ENCODE results near the gene ACSF3.

The ACSF3 gene

GRCh38 chr16:89194340-89195311 lies 101.0 kb downstream of the ACSF3 start:
- Histone ChIP-seq H3K36me3 (ENCODE audit: control insufficient read depth in 2 of 2, insufficient read depth in 1 of 2, low read length in 2 of 2) (no peaks in the 10 kb centered on the region), H3K27ac (ENCODE audit: extremely low read depth, low read depth, low read length) (no peak overlapping the region), H3K4me1 (ENCODE audit: control insufficient read depth, insufficient read depth, low read length) (no peaks in the 10 kb centered on the region), H3K4me3 (ENCODE audit: low read depth, low read length) (no peak overlapping the region), H3K9me3 (ENCODE audit: control insufficient read depth, insufficient read depth, low read depth, low read length) (no peaks in the 10 kb centered on the region)
- ChIA-PET POLR2A (no interaction called here), CTCF (interaction anchor here (1.1 kb wide), 1 partner anchor 27 kb away, joined by 3 read pairs; no protein-coding TSS in a partner anchor)
- TF ChIP-seq ZFHX2 (tag by site-specific recombination; conservative IDR thresholded peaks at IDR 0.05) (0 out of 2 replicates have a peak, but pooled peaks have one; percentile 15), ZNF2 (tag by site-specific recombination; IDR thresholded peaks at IDR 0.05) (no peak)

GRCh38 chr16:89195521-89196171 lies 102.0 kb downstream of the ACSF3 start:
- no peaks in the 10 kb centered on the region for H3K9me3 ChIP-seq (ENCODE audit: control insufficient read depth, insufficient read depth, low read depth, low read length)
- H3K36me3 ChIP-seq (ENCODE audit: control insufficient read depth in 2 of 2, insufficient read depth in 1 of 2, low read length in 2 of 2) = no peaks in the 10 kb centered on the region
- H3K4me1 ChIP-seq (ENCODE audit: control insufficient read depth, insufficient read depth, low read length) = no peaks in the 10 kb centered on the region
- H3K4me3 ChIP-seq (ENCODE audit: low read depth, low read length) = no peak overlapping the region
- H3K27ac ChIP-seq (ENCODE audit: extremely low read depth, low read depth, low read length) = no peak overlapping the region
- ChIA-PET CTCF (no interaction called here), POLR2A (no interaction called here)
- TF ChIP-seq ZIC2 (tag by site-specific recombination; IDR thresholded peaks at IDR 0.05) = peak; percentile 79
- no peak for TF ChIP-seq ZNF76 (tag by site-specific recombination; IDR thresholded peaks at IDR 0.05; ENCODE audit: borderline replicate concordance, low read depth)

GRCh38 chr16:89197033-89197632 lies 103.5 kb downstream of the ACSF3 start:
- POLR2A ChIA-PET = no interaction called here

GRCh38 chr16:89197633-89198416 lies 104.2 kb downstream of the ACSF3 start:
- Histone ChIP-seq H3K27ac (ENCODE audit: extremely low read depth, low read depth, low read length) (no peak overlapping the region), H3K9me3 (ENCODE audit: control insufficient read depth, insufficient read depth, low read depth, low read length) (no peaks in the 10 kb centered on the region), H3K36me3 (ENCODE audit: control insufficient read depth in 2 of 2, insufficient read depth in 1 of 2, low read length in 2 of 2) (no peaks in the 10 kb centered on the region), H3K4me1 (ENCODE audit: control insufficient read depth, insufficient read depth, low read length) (no peaks in the 10 kb centered on the region), H3K4me3 (ENCODE audit: low read depth, low read length) (no peak overlapping the region)
- CTCF ChIA-PET = interaction anchor here (0.6 kb wide), 4 partner anchors 31 to 491 kb away, joined by 3 read pairs; no protein-coding TSS in a partner anchor
- POLR2A ChIA-PET = interaction anchor here (0.6 to 0.9 kb wide), 2 partner anchors 298 to 340 kb away, joined by 3 to 5 read pairs; no protein-coding TSS in a partner anchor
- 0 out of 2 replicates have a peak, but pooled peaks have one; percentile 16 for TF ChIP-seq GLIS2 (tag by site-specific recombination; IDR thresholded peaks at IDR 0.05)
- no peak for TF ChIP-seq TCF7L2 (IDR thresholded peaks at IDR 0.05; ENCODE audit: borderline replicate concordance, low read depth, low read length)
- TF ChIP-seq ZNF112 (tag by site-specific recombination; IDR thresholded peaks at IDR 0.05) = no peak
- TF ChIP-seq ZNF560 (tag by site-specific recombination; IDR thresholded peaks at IDR 0.05; ENCODE audit: borderline replicate concordance) = no peak
- TF ChIP-seq MYNN (tag by site-specific recombination; IDR thresholded peaks at IDR 0.05; ENCODE audit: borderline replicate concordance) = no peak
- TF ChIP-seq PATZ1 (tag by site-specific recombination; IDR thresholded peaks at IDR 0.05) = no peak
- TF ChIP-seq ZIC2 (tag by site-specific recombination; IDR thresholded peaks at IDR 0.05) = peak; percentile 87
- no peak for TF ChIP-seq ZSCAN4 (tag by site-specific recombination; IDR thresholded peaks at IDR 0.05)
- no peak for TF ChIP-seq ZNF660 (tag by site-specific recombination; IDR thresholded peaks at IDR 0.05)
- TF ChIP-seq ZBTB10 (tag by site-specific recombination; IDR thresholded peaks at IDR 0.05) = no peak
- no peak for TF ChIP-seq ZNF48 (tag by site-specific recombination; IDR thresholded peaks at IDR 0.05)

More at GRCh38 chr16:89197033-89197632, 103.5 kb downstream of the ACSF3 start:
- TF ChIP-seq ZNF585B (tag by site-specific recombination; IDR thresholded peaks at IDR 0.05) = no peak
- TF ChIP-seq ZNF394 (tag by site-specific recombination; IDR thresholded peaks at IDR 0.05; ENCODE audit: borderline replicate concordance) = no peak
- no peak for TF ChIP-seq ZNF16 (tag by site-specific recombination; IDR thresholded peaks at IDR 0.05; ENCODE audit: low read depth)
- TF ChIP-seq ZNF530 (tag by site-specific recombination; IDR thresholded peaks at IDR 0.05; ENCODE audit: low read depth) = no peak
- no peak for TF ChIP-seq HOXD13 (CRISPR knock-in tag; IDR thresholded peaks at IDR 0.05; ENCODE audit: borderline replicate concordance)
- TF ChIP-seq ZNF292 (tag by site-specific recombination; IDR thresholded peaks at IDR 0.05; ENCODE audit: borderline replicate concordance, low read depth) = no peak
- TF ChIP-seq ZNF791 (tag by site-specific recombination; IDR thresholded peaks at IDR 0.05) = no peak
- H3K4me1 ChIP-seq (ENCODE audit: control insufficient read depth, insufficient read depth, low read length) = no peaks in the 10 kb centered on the region
- no peaks in the 10 kb centered on the region for H3K36me3 ChIP-seq (ENCODE audit: control insufficient read depth in 2 of 2, insufficient read depth in 1 of 2, low read length in 2 of 2)
- CTCF ChIA-PET = interaction anchor here (0.6 kb wide), 3 partner anchors 30 to 406 kb away, joined by 3 read pairs; no protein-coding TSS in a partner anchor
- no peak overlapping the region for H3K4me3 ChIP-seq (ENCODE audit: low read depth, low read length)
- no peaks in the 10 kb centered on the region for H3K9me3 ChIP-seq (ENCODE audit: control insufficient read depth, insufficient read depth, low read depth, low read length)
- no peak overlapping the region for H3K27ac ChIP-seq (ENCODE audit: extremely low read depth, low read depth, low read length)
